Uterus (tissue), 2 donors: ENCODE results near the gene ZNF48.

Experiments used
- POLR2A ChIP-seq, 2 donors: fragments of 450-650 bp; IDR thresholded peaks; one replicate each; pipeline ENCODE4 v1.6.1; 2016; ENCODE audit warnings: antibody characterized with exemption in 2 of 2, mild to moderate bottlenecking in 1 of 2, moderate library complexity in 1 of 2
- TF ChIP-seq, protein P1 (sequence below), 4 experiments: fragments of 200-600 bp in 2 of 4; fragments of 450-650 bp in 2 of 4; sonication (generic) in 2 of 4; IDR thresholded peaks; one replicate each; pipeline ENCODE4 v1.5.1; 2016 to 2019; ENCODE audit warnings: antibody characterized with exemption in 4 of 4, mild to moderate bottlenecking in 2 of 4, moderate library complexity in 1 of 4

DNA sequence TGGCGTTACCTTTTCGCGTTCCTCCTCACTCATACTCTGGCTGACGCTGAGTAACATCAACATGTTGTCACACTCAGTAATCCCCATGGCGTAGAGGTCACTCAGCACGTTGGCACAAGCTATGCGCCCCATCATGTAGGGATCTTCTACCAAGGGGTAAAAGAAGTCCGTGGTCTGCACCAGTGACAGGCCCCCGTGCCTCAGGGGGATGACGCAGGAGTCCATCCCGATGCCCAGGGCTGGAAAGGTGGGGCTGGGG lies 49.9 kb downstream of the ZNF48 start:
- TF ChIP-seq POLR2A (IDR thresholded peaks at IDR 0.05) = no peak
- TF ChIP-seq, protein P1, sequence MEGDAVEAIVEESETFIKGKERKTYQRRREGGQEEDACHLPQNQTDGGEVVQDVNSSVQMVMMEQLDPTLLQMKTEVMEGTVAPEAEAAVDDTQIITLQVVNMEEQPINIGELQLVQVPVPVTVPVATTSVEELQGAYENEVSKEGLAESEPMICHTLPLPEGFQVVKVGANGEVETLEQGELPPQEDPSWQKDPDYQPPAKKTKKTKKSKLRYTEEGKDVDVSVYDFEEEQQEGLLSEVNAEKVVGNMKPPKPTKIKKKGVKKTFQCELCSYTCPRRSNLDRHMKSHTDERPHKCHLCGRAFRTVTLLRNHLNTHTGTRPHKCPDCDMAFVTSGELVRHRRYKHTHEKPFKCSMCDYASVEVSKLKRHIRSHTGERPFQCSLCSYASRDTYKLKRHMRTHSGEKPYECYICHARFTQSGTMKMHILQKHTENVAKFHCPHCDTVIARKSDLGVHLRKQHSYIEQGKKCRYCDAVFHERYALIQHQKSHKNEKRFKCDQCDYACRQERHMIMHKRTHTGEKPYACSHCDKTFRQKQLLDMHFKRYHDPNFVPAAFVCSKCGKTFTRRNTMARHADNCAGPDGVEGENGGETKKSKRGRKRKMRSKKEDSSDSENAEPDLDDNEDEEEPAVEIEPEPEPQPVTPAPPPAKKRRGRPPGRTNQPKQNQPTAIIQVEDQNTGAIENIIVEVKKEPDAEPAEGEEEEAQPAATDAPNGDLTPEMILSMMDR (IDR thresholded peaks at IDR 0.05) = no peak
